Erythroblast (primary cell): ENCODE data around the gene TMEM234.

Source experiments
- GATA1 ChIP-seq: IDR thresholded peaks from 2 replicates; pipeline ENCODE4 v1.6.1; 2011; ENCODE audit warnings: low read depth, mild to moderate bottlenecking, control low read depth, low read length, moderate library complexity
- POLR2A ChIP-seq: IDR thresholded peaks from 2 replicates; pipeline ENCODE4 v1.6.1; 2011; ENCODE audit warnings: mild to moderate bottlenecking, low read length

DNA sequence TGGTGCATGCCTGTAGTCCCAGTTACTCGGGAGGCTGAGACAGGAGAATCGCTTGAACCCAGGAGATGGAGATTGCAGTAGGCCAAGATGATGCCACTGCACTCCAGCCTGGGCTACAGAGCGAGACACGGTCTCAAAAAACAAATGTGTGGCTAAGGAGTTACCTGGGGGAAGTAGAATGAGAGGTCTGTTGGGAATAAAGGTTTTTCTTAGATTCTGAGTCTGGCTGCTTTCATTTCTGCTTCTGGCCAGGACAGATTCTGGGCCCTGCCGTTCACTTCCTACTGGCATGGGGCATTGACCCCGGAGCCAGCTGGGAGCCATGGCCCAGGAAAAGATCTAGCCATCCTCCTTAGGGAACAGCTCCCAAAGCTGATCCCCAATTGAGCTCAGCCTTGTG lies 13.7 kb downstream of the TMEM234 start:
- TF ChIP-seq POLR2A (no peak), GATA1 (no peak)
